NCI-H1105 treated with DMSO at 0.1 percent for 48 hours (cell line): ENCODE results near the gene NCBP3.

ENCODE experiments used
- DNase-seq: peaks from one replicate; lab custom pipeline; 2025; lab: John Stamatoyannopoulos, UW

NCBP3 gene

GRCh38 chr17:3754066-3754457, 92.0 kb downstream of the NCBP3 start:
- no peak for DNase-seq

- DNase-seq, result no peak
Measured at GRCh38 chr17:3753624-3754023, 92.4 kb downstream of the NCBP3 start.
